IMR-90 (cell line): ENCODE data around the gene GRM2. TPM values are rescaled to one million over a fixed set of nuclear protein-coding genes. Genes with fewer than 3 reads are reported as not detected.

Experiments used
- ATAC-seq: fragments of 200-7000 bp; cut with Tn5 transposase; 2 replicates; pipeline ENCODE4 v1.9.1; 2020; ENCODE audit warnings: low read depth, mild to moderate bottlenecking, moderate library complexity
- BruUV-seq: library from RNA; stranded (reverse); fragments of 400-500 nt; replicated peaks from 2 replicates; lab custom pipeline; 2021; lab: Mats Ljungman, UMichigan
- CTCF ChIA-PET: fragments of 300-600 bp; formaldehyde crosslinking; extraction: SDS; loops from one replicate; lab custom pipeline; 2021; ENCODE audit warnings: antibody characterized with exemption; lab: Yijun Ruan, JAX
- POLR2A ChIA-PET: fragments of 300-600 bp; sonication (Branson Sonifier 250); formaldehyde crosslinking; loops from one replicate; lab custom pipeline; 2022; ENCODE audit warnings: antibody characterized with exemption; ENCODE audit not compliant: unreplicated experiment; lab: Charles Lee
- DNase-seq: peaks from one replicate; pipeline ENCODE4 v3.0.0; 2013
- H2AFZ ChIP-seq: replicated peaks from 2 replicates; pipeline ENCODE3; 2013; ENCODE audit warnings: low read length, mild to moderate bottlenecking; ENCODE audit not compliant: poor library complexity
- H2AK5ac ChIP-seq: 2 replicates; pipeline ENCODE4 v1.6.1; 2013; ENCODE audit warnings: low read depth, low read length, inconsistent platforms
- H2AK9ac ChIP-seq: replicated peaks from 2 replicates; pipeline ENCODE3; 2013; ENCODE audit warnings: mild to moderate bottlenecking, low read depth, low read length, moderate library complexity; ENCODE audit not compliant: poor library complexity
- H2BK120ac ChIP-seq: 2 replicates; pipeline ENCODE4 v1.6.1; 2013; ENCODE audit warnings: low read depth, low read length, inconsistent platforms
- H2BK15ac ChIP-seq: 3 replicates; pipeline ENCODE4 v1.6.1; 2013; ENCODE audit warnings: low read depth, low read length, inconsistent platforms
- H2BK20ac ChIP-seq: 2 replicates; pipeline ENCODE4 v1.6.1; 2013; ENCODE audit warnings: low read depth, mild to moderate bottlenecking, inconsistent platforms, low read length, moderate library complexity
- H2BK5ac ChIP-seq: 2 replicates; pipeline ENCODE4 v1.6.1; 2013; ENCODE audit warnings: mild to moderate bottlenecking, low read depth, low read length, inconsistent platforms; ENCODE audit not compliant: poor library complexity, severe bottlenecking
- H3K14ac ChIP-seq: replicated peaks from 2 replicates; pipeline ENCODE4 v1.6.1; 2013; ENCODE audit warnings: low read depth, low read length, inconsistent platforms
- H3K18ac ChIP-seq: 2 replicates; pipeline ENCODE4 v1.6.1; 2013; ENCODE audit warnings: low read depth, low read length, control low read depth
- H3K23ac ChIP-seq: 2 replicates; pipeline ENCODE4 v1.6.1; 2013; ENCODE audit warnings: low read depth, low read length, inconsistent platforms
- H3K27ac ChIP-seq: 2 replicates; pipeline ENCODE4 v1.5.1; 2013; ENCODE audit warnings: mild to moderate bottlenecking, control low read depth, low read length; ENCODE audit not compliant: insufficient read depth
- H3K27me3 ChIP-seq: 2 replicates; pipeline ENCODE4 v1.6.1; 2013; ENCODE audit warnings: low read length; ENCODE audit not compliant: control insufficient read depth, insufficient read depth
- H3K36me3 ChIP-seq: 2 replicates; pipeline ENCODE4 v1.6.1; 2013; ENCODE audit warnings: low read length, mixed read lengths; ENCODE audit not compliant: control insufficient read depth, insufficient read depth
- H3K4ac ChIP-seq: 2 replicates; pipeline ENCODE4 v1.6.1; 2013; ENCODE audit warnings: low read depth, low read length, inconsistent platforms
- H3K4me1 ChIP-seq: 2 replicates; pipeline ENCODE4 v1.6.1; 2013; ENCODE audit warnings: low read length, mixed read lengths; ENCODE audit not compliant: control insufficient read depth, insufficient read depth
- H3K4me2 ChIP-seq: 2 replicates; pipeline ENCODE4 v1.6.1; 2013; ENCODE audit warnings: low read depth, mild to moderate bottlenecking, control low read depth, low read length, moderate library complexity
- H3K4me3 ChIP-seq: 2 replicates; pipeline ENCODE4 v1.5.1; 2013; ENCODE audit warnings: low read depth, mild to moderate bottlenecking, control low read depth, low read length, moderate library complexity; ENCODE audit not compliant: insufficient read depth
- H3K56ac ChIP-seq: 2 replicates; pipeline ENCODE4 v1.6.1; 2013; ENCODE audit warnings: low read length, inconsistent platforms; ENCODE audit not compliant: insufficient read depth; ENCODE audit errors: extremely low read depth
- H3K79me1 ChIP-seq, 2 experiments: 2 replicates each; pipeline ENCODE4 v1.6.1; 2013; ENCODE audit warnings: low read length in 2 of 2, inconsistent platforms in 1 of 2, low read depth in 1 of 2
- H3K9ac ChIP-seq: 2 replicates; pipeline ENCODE4 v1.6.1; 2013; ENCODE audit warnings: low read depth, low read length, control low read depth
- H3K9me1 ChIP-seq: 2 replicates; pipeline ENCODE4 v1.6.1; 2013; ENCODE audit warnings: low read length, inconsistent platforms; ENCODE audit not compliant: insufficient read depth
- H3K9me3 ChIP-seq: 2 replicates; pipeline ENCODE4 v1.6.1; 2013; ENCODE audit warnings: low read length; ENCODE audit not compliant: control insufficient read depth, insufficient read depth
- H4K20me1 ChIP-seq: 2 replicates; pipeline ENCODE4 v1.6.1; 2013; ENCODE audit warnings: low read length, inconsistent platforms; ENCODE audit not compliant: insufficient read depth
- H4K5ac ChIP-seq: 2 replicates; pipeline ENCODE4 v1.6.1; 2013; ENCODE audit warnings: mild to moderate bottlenecking, low read depth, low read length, control low read depth
- H4K8ac ChIP-seq, 2 experiments: 2 replicates each; pipeline ENCODE4 v1.6.1; 2013; ENCODE audit warnings: low read depth in 2 of 2, low read length in 2 of 2, control low read depth in 1 of 2, inconsistent platforms in 1 of 2
- H4K91ac ChIP-seq: 2 replicates; pipeline ENCODE4 v1.6.1; 2013; ENCODE audit warnings: low read depth, low read length, inconsistent platforms; ENCODE audit not compliant: insufficient read depth
- CTCF ChIP-seq: conservative IDR thresholded peaks from 2 replicates; pipeline ENCODE4 v1.5.1; 2012; ENCODE audit warnings: mild to moderate bottlenecking, low read depth, low read length, improper control_type of control experiment
- FOS ChIP-seq: fragments of 150-350 bp; IDR thresholded peaks from 2 replicates; pipeline ENCODE4 v1.6.1; 2016; ENCODE audit warnings: low read depth, low read length
- WGBS, 2 experiments: methylation state at CpG; one replicate each; pipeline versions ENCODE4 v1.1.5 to v1.1.7; 2013; ENCODE audit warnings: missing lambda C conversion rate in 2 of 2; ENCODE audit not compliant: insufficient read length in 1 of 2; ENCODE audit errors: extremely low coverage in 2 of 2; 5-methylcytosine and 5-hydroxymethylcytosine counted together
- dilution Hi-C: fragments of 300-500 bp; cut with HindIII; formaldehyde crosslinking; loops from one replicate; pipeline ENCODE4 v1.14.3; 2018; ENCODE audit warnings: low sequenced_read_pairs; ENCODE audit not compliant: unreplicated experiment
- in situ Hi-C: fragments of 300-500 bp; cut with MboI; formaldehyde crosslinking; loops from 3 replicates; pipeline ENCODE4 v1.14.3; 2019; ENCODE audit warnings: low sequenced_read_pairs, inconsistent platforms, mixed read lengths
- intact Hi-C: fragments of 100-400 bp; cut with micrococcal nuclease; formaldehyde crosslinking; loops from 2 replicates; pipeline ENCODE4 v1.10.0; 2022
- polyA plus RNA-seq, 3 experiments: library from polyadenylated mRNA; depleted of rRNA; stranded (reverse); fragments of >200 nt; gene quantifications; 2 replicates each; pipeline ENCODE4 v1.2.3, GENCODE V29; 2012; ENCODE audit warnings: low replicate concordance in 1 of 3
- total RNA-seq: library from RNA; depleted of rRNA; stranded (reverse); fragments of >200 nt; gene quantifications from 2 replicates; pipeline ENCODE4 v1.2.3, GENCODE V29; 2012

The GRM2 gene
- total and polyA plus RNA-seq, 2 of the 4 experiments (the other 2 are of a cell fraction), result under 0.01 to 0.14 TPM

GRCh38 chr3:51710631-51711351 is 3.9 kb downstream of the GRM2 start:
- TF ChIP-seq CTCF (no peak), FOS (no peak)
- ATAC-seq (no peak), DNase-seq (no peak)
- H3K56ac ChIP-seq, result no peak overlapping the region
- CTCF ChIA-PET, result interaction anchor here (0.8 kb wide), 1 partner anchor 8 kb away, joined by 4 read pairs; no protein-coding TSS in a partner anchor
- no peaks in the 10 kb centered on the region; the same call in 1 of the 2 replicates for H3K9me1 ChIP-seq
- dilution Hi-C loops, result no loop called here
- H3K4me2 ChIP-seq, result no peak overlapping the region
- no peak overlapping the region for H4K5ac ChIP-seq
- no peak overlapping the region for H2BK5ac ChIP-seq
- H2BK15ac ChIP-seq, result no peak overlapping the region
- no peak overlapping the region for H3K4me3 ChIP-seq
- peaks cover 15% of the 10 kb centered on the region; the same call in 1 of the 2 replicates for H3K27me3 ChIP-seq
- H3K9ac ChIP-seq, result no peak overlapping the region
- no peaks in the 10 kb centered on the region for H3K9me3 ChIP-seq
- H2BK20ac ChIP-seq, result no peak overlapping the region
- no peak overlapping the region for H3K18ac ChIP-seq
- WGBS, 2 experiments, result 67% methylated on average over 5 of the region's 10 CpGs; no CpG with 5 or more reads in 1 of the 2 experiments
- no peak overlapping the region for H3K4ac ChIP-seq
- no peak overlapping the region for H4K91ac ChIP-seq
- POLR2A ChIA-PET, result no interaction called here
- H3K36me3 ChIP-seq, result no peaks in the 10 kb centered on the region
- H4K8ac ChIP-seq, result no peak overlapping the region
- H3K27ac ChIP-seq, result no peak overlapping the region
- H2AFZ ChIP-seq, result no peak overlapping the region
- BruUV-seq, result no TSS peak
- no peak overlapping the region for H2BK120ac ChIP-seq
- no peaks in the 10 kb centered on the region for H3K4me1 ChIP-seq
- H2AK5ac ChIP-seq, result no peak overlapping the region
- no peaks in the 10 kb centered on the region for H3K79me1 ChIP-seq
- no peak overlapping the region for H3K14ac ChIP-seq
- peaks cover 8% of the 10 kb centered on the region for H4K20me1 ChIP-seq
- no peak overlapping the region for H3K23ac ChIP-seq
- in situ Hi-C loops, result no loop called here
- H2AK9ac ChIP-seq, result no peak overlapping the region
- intact Hi-C loops, result loop anchor here (5.0 kb wide), 1 partner anchor 92 kb away; no protein-coding TSS in a partner anchor
